GM19328 (cell line): Measurements from ENCODE around the gene ZMIZ2.
"Not testable (repeated sequence)": the region's sequence is repeated elsewhere in the genome, so short reads cannot be mapped to it uniquely, and the experiment has no call there.

ENCODE experiments used
- ATAC-seq: cut with Tn5 transposase; IDR thresholded peaks from one replicate; pipeline ENCODE4 v1.9.1; 2021; ENCODE audit warnings: mild to moderate bottlenecking, moderate library complexity; ENCODE audit not compliant: unreplicated experiment

The ZMIZ2 gene

DNA sequence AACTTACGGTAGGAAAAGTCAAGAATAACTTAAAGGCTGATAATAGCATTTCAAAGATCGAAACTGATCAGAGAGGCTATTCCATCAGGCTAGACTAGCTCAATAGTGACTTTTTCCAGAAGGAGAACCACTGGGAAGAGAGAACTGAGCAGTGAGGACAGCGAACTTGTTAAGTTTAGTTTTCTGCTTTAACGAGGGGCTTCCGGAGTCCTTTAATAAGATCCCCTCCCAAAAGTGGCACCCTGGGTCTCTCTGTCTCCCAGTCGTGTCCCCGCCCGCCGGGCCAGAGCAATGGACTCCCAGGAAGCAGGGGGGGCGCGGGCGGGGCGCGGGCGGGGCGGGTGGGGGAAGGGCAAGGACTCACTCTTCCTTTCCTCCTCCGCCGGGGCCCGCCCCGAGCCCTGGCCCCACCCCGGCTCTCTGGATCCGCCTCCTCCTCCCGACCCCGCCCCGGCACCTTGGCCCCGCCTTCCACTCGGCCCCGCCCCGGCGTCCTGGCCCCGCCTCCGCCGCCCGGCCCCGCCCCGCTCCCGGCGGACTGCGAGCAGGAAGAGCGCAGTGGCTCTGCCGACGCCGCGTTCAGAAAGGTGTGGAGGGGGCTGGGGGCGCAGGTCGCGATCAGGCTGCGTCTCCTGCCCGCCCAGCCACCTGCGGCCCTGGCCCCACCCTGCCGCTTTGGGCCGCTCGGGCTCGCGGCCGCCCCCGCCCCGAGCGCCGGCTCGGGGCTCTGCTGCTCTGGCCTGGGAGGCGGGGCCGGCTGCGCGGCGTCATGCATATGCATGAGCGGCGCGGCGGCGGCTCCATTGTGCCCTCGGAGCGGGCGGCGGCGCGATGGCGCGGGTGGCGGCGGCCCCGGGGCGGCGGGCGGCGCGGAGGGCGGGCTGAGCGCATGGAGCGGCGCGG is at the start of gene ZMIZ2:
Gene ZMIZ2, plus strand, starts transcription at position 803 of the 903 bp plus-strand sequence. CDS start 7,403 bp downstream, outside the sequence.
- peak; percentile 75 for ATAC-seq

DNA sequence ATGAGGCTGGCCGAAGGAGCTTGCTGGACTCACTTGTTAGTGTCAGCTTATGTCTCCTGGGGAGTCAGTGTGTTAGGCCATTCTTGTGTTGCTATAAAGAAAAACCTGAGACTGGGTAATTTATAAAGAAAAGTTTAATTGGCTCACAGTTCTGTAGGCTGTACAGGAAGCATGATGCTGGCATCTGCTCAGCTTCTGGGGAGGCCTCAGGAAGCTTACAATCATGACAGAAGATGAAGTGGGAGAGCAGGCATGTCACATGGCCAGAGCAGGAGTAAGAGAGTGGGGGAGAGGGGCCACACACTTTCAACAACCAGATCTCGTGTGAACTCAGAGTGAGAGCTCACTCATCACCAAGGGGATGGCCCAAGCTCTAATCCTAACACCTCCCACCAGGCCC is 49.0 kb upstream of the ZMIZ2 start:
- not testable (repeated sequence) for ATAC-seq

- no peak for ATAC-seq
Measured at GRCh38 chr7:44700322-44700721, 48.3 kb upstream of the ZMIZ2 start.

- ATAC-seq: not testable (repeated sequence)
Measured at GRCh38 chr7:44703391-44703790, 45.3 kb upstream of the ZMIZ2 start.

DNA sequence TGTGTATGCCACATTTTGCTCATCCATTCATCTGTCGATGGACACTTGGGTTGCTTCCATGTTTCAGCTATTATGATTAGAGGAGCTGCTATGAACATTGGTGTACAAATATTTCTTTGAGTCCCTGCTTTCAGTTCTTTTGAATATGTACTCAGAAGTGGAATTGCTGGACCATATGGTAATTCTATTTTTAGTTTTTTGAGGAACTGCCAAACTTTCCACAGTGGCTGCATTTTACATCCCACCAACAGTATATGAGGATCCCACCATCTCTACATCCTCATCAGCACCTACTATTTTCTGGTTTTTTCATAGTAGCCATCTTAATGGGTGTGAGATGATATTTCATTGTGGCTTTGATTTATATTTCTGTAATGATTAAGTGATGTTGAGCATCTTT is 44.7 kb upstream of the ZMIZ2 start:
- no peak for ATAC-seq

DNA sequence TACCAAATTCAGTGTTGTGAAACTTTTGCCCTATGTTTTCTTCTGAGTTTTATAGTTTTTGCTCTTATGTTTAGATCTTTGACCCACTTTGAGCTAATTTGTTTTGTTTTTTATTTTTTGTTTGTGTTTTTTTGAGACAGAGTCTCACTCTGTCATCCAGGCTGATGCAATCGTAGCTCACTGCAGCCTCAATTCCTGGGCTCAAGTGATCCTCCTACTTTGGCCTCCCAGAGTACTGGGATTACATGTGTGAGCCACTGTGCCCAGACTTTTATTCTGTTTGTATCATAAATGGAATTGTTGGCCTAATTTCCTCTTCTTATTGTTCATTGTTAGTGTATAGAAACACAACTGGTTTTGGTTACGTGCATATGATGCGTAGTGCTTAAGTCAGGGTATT is 43.2 kb upstream of the ZMIZ2 start:
- no peak for ATAC-seq

DNA sequence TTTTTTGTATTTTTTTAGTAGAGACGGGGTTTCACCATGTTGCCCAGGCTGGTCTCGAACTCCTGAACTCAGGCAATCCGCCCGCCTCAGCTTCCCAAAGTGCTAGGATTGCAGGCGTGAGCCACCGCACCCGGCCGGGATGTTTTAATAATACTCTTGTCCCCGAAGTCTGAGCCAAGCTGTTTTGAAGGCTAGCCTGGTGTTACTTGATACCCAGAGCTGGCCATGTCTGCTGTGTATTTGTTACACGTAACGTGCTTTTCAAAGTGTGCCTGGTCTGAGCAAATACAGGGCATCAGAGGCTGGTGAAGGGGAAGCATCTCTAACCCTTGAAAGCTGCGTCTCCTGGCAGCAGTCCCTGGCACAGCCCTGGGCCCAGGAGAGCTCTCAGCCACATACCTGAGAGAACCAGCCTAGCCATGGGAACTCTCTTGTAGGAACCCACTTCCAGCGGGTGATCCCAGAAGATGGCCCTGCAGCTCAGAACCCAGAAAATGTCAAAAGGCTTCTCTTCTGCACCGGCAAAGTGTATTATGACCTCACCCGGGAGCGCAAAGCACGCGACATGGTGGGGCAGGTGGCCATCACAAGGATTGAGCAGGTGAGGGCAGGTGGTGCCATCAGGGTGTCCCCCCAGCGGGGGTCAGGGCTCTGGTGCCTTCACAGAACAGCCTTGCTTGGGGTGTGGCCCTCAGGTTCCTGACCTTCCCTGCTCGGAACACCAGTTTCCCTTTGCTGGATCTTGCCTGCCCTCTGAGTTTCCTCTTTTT is 41.7 kb upstream of the ZMIZ2 start:
- no peak for ATAC-seq

GRCh38 chr7:44707558-44708230 is 41.0 kb upstream of the ZMIZ2 start:
- no peak for ATAC-seq

- ATAC-seq: no peak
Measured at GRCh38 chr7:44709011-44709915, 39.4 kb upstream of the ZMIZ2 start.

GRCh38 chr7:44709945-44710596 is 38.6 kb upstream of the ZMIZ2 start:
- no peak for ATAC-seq

DNA sequence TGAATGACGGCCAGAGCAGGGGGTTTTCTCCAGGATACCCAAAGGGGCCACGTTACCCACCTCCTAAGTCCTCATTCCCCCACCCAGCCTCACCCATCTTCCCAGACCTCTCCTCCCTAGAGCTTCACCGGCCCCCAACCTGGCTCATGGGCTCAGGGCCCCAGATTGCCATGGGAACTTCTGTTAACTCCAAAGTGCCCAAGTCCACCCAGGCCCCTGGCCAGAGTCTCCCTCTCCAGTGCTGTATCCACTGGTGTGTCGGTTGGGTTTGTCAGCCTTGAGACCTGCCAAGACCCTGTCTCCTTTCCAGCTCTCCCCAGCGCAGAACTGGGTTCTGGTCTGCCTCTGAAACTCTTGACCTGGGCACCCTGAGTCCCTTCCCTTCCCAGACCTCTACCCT is 37.1 kb upstream of the ZMIZ2 start:
- ATAC-seq: no peak

DNA sequence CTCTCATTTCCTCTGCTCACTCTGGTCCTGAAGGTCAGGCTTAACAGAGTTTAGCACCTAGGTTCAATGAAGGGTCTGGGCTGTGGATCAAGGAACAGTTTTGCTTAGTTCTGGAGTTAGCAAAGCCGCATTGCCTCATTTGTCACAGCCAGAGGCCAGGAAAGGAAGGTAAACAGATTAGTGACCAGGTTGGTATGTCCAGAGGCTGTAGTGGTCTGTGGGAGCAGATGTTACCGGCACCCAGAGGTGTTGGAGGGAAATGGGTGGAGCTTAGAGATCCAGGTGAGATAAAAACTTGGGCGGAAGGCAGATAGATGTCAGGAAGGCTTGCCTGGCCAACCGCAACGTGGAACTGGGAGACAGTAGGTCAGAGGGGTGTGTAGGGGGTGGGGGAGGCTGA is 36.6 kb upstream of the ZMIZ2 start:
- no peak for ATAC-seq

DNA sequence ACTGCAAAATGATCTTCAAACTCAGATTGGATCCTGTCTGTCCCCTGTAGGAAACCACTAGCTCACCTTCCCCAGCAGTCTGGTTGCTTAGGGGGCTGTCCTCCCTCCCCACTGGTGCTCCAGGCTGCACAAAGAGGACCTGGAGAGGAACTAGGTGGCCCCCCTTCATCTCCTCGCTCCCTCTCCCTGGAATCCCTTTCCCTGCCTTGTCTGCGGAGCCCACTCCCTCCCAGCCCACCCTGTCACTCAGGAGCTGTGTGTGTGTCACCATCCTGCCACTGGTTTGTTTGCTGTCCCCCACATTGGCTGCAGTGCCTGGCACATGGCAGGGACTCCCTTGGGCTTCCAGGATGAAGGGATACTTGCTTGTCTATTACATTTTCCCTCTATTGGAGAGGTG is 35.5 kb upstream of the ZMIZ2 start:
- ATAC-seq: no peak

DNA sequence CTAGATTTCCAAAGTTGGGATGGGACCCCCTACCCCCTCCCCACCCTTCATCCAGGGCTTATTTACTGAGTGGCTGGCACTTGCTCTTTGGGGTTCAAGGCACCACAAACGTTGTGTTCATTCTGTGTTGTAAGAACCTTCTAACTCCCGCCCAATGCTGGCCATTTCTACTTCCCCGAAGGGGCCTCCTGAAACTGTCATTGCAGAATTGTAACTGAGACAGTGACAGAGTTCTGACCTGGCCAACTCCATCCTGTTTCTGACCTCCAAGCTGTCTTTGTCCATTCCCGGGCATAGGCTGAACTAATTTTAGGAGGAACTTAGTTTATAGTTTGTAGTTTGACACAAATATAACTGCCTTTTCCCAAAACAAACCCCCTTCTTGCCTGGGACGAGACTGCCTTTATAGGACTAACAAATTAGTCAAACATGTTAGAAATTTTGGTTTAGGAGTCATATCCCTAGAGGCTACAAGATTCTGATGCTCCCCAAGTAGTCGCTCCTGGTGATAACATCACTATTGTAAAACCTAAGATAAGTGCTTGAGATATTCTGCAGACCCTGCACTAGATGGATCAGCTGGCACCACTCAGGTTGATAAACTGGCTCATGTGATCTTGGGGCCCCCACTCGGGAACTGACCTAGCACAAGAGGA is 34.8 kb upstream of the ZMIZ2 start:
- ATAC-seq: no peak

DNA sequence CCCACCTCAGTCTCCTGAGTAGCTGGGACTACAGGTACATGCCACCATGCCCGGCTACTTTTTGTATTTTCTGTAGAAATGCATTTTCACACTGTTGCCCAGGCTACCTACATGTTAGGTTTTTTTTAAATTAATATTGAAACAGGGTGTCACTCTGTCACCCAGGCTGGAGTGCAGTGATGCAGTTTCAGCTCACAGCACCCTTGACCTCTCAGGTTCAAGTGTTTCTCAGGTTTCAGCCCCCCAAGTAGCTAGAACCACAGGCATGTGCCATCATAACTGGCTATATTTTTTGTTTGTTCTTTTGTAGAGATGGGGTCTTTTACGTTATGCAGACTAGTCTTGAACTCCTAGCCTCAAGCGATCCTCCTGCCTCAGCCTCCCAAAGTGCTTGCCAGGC is 32.4 kb upstream of the ZMIZ2 start:
- ATAC-seq: no peak

DNA sequence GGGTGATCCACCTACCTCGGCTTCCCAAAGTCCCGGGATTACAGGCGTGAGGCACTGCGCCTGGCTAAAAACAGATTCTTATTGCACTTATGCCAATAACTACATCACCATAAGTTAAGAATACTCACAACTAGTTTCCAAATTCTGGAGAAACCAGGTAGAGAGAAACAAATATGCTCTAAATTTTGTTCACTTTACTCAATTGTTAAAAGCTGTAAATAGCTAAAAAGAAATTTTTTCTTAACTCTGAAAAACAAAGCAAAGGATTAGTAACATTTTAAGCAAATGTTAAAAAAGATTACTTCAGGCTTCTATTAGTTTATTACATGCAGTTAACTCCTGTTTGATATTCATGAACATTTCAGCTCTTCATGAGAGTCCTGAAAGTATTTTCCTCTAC is 28.3 kb upstream of the ZMIZ2 start:
- ATAC-seq: no peak

DNA sequence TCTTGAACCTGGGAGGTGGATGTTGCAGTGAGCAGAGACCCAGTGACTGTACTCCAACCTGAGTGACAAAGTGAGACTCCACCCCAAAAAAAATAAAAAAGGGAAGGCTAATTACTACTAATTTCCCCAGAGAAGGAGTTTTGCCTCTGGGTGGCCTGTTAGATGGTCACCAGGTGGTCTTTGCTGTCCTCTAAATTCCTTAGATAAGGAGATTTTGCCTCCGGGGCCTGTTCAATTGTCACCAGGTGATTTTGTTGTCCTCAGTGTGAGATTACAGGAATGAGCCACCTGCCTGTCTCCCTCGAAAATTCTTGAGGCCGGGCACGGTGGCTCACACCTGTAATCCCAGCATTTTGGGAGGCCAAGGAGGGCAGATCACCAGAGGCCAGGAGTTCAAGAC is 24.4 kb upstream of the ZMIZ2 start:
- no peak for ATAC-seq

GRCh38 chr7:44726250-44726649 is 22.4 kb upstream of the ZMIZ2 start:
- not testable (repeated sequence) for ATAC-seq

GRCh38 chr7:44727158-44727936 is 21.3 kb upstream of the ZMIZ2 start:
- ATAC-seq: no peak
